Astrocyte (in vitro differentiated cells and primary cell): ENCODE measurements around the gene NAB2.

Experiments
- CTCF ChIP-seq: IDR thresholded peaks from 2 replicates; pipeline ENCODE4 v1.5.1; 2011; ENCODE audit warnings: low read depth, mild to moderate bottlenecking, inconsistent platforms, low read length, moderate library complexity; ENCODE audit not compliant: insufficient read depth
- EZH2 ChIP-seq: IDR thresholded peaks from 2 replicates; pipeline ENCODE4 v1.6.1; 2012; ENCODE audit warnings: mild to moderate bottlenecking, low read length, inconsistent platforms; ENCODE audit not compliant: insufficient read depth

GRCh38 chr12:57142727-57143126, 53.8 kb downstream of the NAB2 start:
- TF ChIP-seq CTCF (no peak), EZH2 (no peak)
